WTC11 (cell line): ENCODE measurements around the gene ANO10. TPM values are rescaled to one million over a fixed set of nuclear protein-coding genes. Genes with fewer than 3 reads are reported as not detected.
"Not testable (repeated sequence)": the region's sequence is repeated elsewhere in the genome, so short reads cannot be mapped to it uniquely, and the experiment has no call there.

Source experiments
- ATAC-seq: fragments of 200-7000 bp; cut with Tn5 transposase; 2 replicates; pipeline ENCODE4 v1.10.0; 2021; ENCODE audit warnings: mild to moderate bottlenecking, moderate library complexity
- CTCF ChIA-PET: fragments of 300-600 bp; sonication (Branson Sonifier 250); formaldehyde crosslinking; loops from one replicate; lab custom pipeline; 2021; ENCODE audit warnings: antibody characterized with exemption; lab: Charles Lee
- POLR2A ChIA-PET: fragments of 350-600 bp; sonication (Branson Sonifier 250); formaldehyde crosslinking; loops from one replicate; lab custom pipeline; 2021; ENCODE audit warnings: antibody characterized with exemption; lab: Charles Lee
- DNase-seq: peaks from one replicate; pipeline ENCODE4 v3.0.0; 2021; ENCODE audit warnings: low spot score
- H3K27ac Mint-ChIP-seq: 2 replicates; pipeline ENCODE4 v1.8.0; 2021; ENCODE audit warnings: mixed read lengths
- H3K27me3 Mint-ChIP-seq: 2 replicates; pipeline ENCODE4 v1.8.0; 2021; ENCODE audit warnings: low read depth, mild to moderate bottlenecking, moderate library complexity, mixed read lengths
- H3K36me3 Mint-ChIP-seq: 2 replicates; pipeline ENCODE4 v1.8.0; 2021; ENCODE audit warnings: mixed read lengths
- H3K4me1 Mint-ChIP-seq: 2 replicates; pipeline ENCODE4 v1.8.0; 2022; ENCODE audit warnings: mixed read lengths
- H3K4me3 Mint-ChIP-seq: 2 replicates; pipeline ENCODE4 v1.8.0; 2021; ENCODE audit warnings: mild to moderate bottlenecking, moderate library complexity, mixed read lengths
- H3K9me3 Mint-ChIP-seq: 2 replicates; pipeline ENCODE4 v1.8.0; 2021; ENCODE audit warnings: mixed read lengths
- AR ChIP-seq: fragments of 250-450 bp; sonication (Bioruptor Pico); IDR thresholded peaks from 2 replicates; pipeline ENCODE4 v1.9.0; 2021; ENCODE audit warnings: mild to moderate bottlenecking
- ELF4 ChIP-seq: sonication (generic); formaldehyde crosslinking; IDR thresholded peaks from 2 replicates; pipeline ENCODE4 v1.8.1; 2022; ENCODE audit warnings: low read depth, mild to moderate bottlenecking, moderate library complexity, missing genetic modification reagents
- FOXP1 ChIP-seq: sonication (generic); formaldehyde crosslinking; IDR thresholded peaks from 2 replicates; pipeline ENCODE4 v1.8.0; 2022; ENCODE audit warnings: missing genetic modification reagents, mild to moderate bottlenecking, moderate library complexity, borderline replicate concordance
- MYBL2 ChIP-seq: sonication (generic); formaldehyde crosslinking; IDR thresholded peaks from 2 replicates; pipeline ENCODE4 v1.8.1; 2023; ENCODE audit warnings: mild to moderate bottlenecking, moderate library complexity, missing genetic modification reagents
- NR3C1 ChIP-seq: sonication (generic); formaldehyde crosslinking; conservative IDR thresholded peaks from 2 replicates; pipeline ENCODE4 v1.8.1; 2023; ENCODE audit warnings: low read depth, mild to moderate bottlenecking, missing genetic modification reagents
- SP1 ChIP-seq: sonication (generic); formaldehyde crosslinking; conservative IDR thresholded peaks from 2 replicates; pipeline ENCODE4 v1.8.1; 2022; ENCODE audit warnings: missing genetic modification reagents
- STAT6 ChIP-seq: sonication (generic); formaldehyde crosslinking; conservative IDR thresholded peaks from 2 replicates; pipeline ENCODE4 v1.8.1; 2023; ENCODE audit warnings: mild to moderate bottlenecking, low read depth, missing genetic modification reagents, moderate library complexity
- TEAD4 ChIP-seq: sonication (generic); formaldehyde crosslinking; IDR thresholded peaks from 2 replicates; pipeline ENCODE4 v1.8.0; 2022; ENCODE audit warnings: mild to moderate bottlenecking, missing genetic modification reagents
- ZNF317 ChIP-seq: sonication (generic); formaldehyde crosslinking; IDR thresholded peaks from 2 replicates; pipeline ENCODE4 v1.8.1; 2023; ENCODE audit warnings: low read depth, mild to moderate bottlenecking, moderate library complexity, missing genetic modification reagents, borderline replicate concordance
- ZNF396 ChIP-seq: fragments of 250-450 bp; sonication (Bioruptor Pico); IDR thresholded peaks from 2 replicates; pipeline ENCODE4 v1.8.0; 2021; ENCODE audit warnings: mild to moderate bottlenecking, moderate library complexity, borderline replicate concordance
- ZNF671 ChIP-seq: fragments of 250-450 bp; sonication (Bioruptor Pico); IDR thresholded peaks from 2 replicates; pipeline ENCODE4 v1.8.0; 2021; ENCODE audit warnings: mild to moderate bottlenecking
- total RNA-seq: library from RNA; stranded (reverse); gene quantifications from 3 replicates; pipeline ENCODE4 v1.2.3, GENCODE V29; 2021
- TF ChIP-seq, protein P1 (sequence below): sonication (generic); formaldehyde crosslinking; IDR thresholded peaks from 2 replicates; pipeline ENCODE4 v1.8.1; 2023; ENCODE audit warnings: mild to moderate bottlenecking, moderate library complexity, missing genetic modification reagents
- TF ChIP-seq, protein P2 (sequence below): sonication (generic); formaldehyde crosslinking; IDR thresholded peaks from 2 replicates; pipeline ENCODE4 v1.8.1; 2022; ENCODE audit warnings: missing genetic modification reagents, borderline replicate concordance
- TF ChIP-seq, protein P3 (sequence below): fragments of 250-450 bp; sonication (Bioruptor Pico); IDR thresholded peaks from 2 replicates; pipeline ENCODE4 v1.9.0; 2021; ENCODE audit warnings: mild to moderate bottlenecking
- TF ChIP-seq, protein P4 (sequence below): sonication (generic); formaldehyde crosslinking; IDR thresholded peaks from 2 replicates; pipeline ENCODE4 v1.8.1; 2022; ENCODE audit warnings: mild to moderate bottlenecking, missing genetic modification reagents, moderate library complexity, borderline replicate concordance

Gene ANO10
- total RNA-seq, 1 experiment from 2014 or later: 35.1 TPM

- Mint-ChIP-seq H3K4me1 (peaks cover 12% of the 10 kb centered on the region), H3K9me3 (no peaks in the 10 kb centered on the region)
- no peak for ATAC-seq
- no peak for DNase-seq
- POLR2A ChIA-PET: interaction anchor here (0.5 kb wide), 1 partner anchor 734 kb away, joined by 10 read pairs; no protein-coding TSS in a partner anchor
- TF ChIP-seq NR3C1 (CRISPR knock-in tag) (no peak), MYBL2 (CRISPR knock-in tag) (no peak), TEAD4 (CRISPR knock-in tag) (no peak), ZNF317 (CRISPR knock-in tag) (no peak), SP1 (CRISPR knock-in tag) (no peak), AR (CRISPR knock-in tag) (no peak)
- TF ChIP-seq, protein P1, sequence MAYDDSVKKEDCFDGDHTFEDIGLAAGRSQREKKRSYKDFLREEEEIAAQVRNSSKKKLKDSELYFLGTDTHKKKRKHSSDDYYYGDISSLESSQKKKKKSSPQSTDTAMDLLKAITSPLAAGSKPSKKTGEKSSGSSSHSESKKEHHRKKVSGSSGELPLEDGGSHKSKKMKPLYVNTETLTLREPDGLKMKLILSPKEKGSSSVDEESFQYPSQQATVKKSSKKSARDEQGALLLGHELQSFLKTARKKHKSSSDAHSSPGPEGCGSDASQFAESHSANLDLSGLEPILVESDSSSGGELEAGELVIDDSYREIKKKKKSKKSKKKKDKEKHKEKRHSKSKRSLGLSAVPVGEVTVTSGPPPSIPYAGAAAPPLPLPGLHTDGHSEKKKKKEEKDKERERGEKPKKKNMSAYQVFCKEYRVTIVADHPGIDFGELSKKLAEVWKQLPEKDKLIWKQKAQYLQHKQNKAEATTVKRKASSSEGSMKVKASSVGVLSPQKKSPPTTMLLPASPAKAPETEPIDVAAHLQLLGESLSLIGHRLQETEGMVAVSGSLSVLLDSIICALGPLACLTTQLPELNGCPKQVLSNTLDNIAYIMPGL (CRISPR knock-in tag): no peak
- TF ChIP-seq, protein P2, sequence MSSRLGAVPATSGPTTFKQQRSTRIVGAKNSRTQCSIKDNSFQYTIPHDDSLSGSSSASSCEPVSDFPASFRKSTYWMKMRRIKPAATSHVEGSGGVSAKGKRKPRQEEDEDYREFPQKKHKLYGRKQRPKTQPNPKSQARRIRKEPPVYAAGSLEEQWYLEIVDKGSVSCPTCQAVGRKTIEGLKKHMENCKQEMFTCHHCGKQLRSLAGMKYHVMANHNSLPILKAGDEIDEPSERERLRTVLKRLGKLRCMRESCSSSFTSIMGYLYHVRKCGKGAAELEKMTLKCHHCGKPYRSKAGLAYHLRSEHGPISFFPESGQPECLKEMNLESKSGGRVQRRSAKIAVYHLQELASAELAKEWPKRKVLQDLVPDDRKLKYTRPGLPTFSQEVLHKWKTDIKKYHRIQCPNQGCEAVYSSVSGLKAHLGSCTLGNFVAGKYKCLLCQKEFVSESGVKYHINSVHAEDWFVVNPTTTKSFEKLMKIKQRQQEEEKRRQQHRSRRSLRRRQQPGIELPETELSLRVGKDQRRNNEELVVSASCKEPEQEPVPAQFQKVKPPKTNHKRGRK (CRISPR knock-in tag): no peak
- TF ChIP-seq, protein P3, sequence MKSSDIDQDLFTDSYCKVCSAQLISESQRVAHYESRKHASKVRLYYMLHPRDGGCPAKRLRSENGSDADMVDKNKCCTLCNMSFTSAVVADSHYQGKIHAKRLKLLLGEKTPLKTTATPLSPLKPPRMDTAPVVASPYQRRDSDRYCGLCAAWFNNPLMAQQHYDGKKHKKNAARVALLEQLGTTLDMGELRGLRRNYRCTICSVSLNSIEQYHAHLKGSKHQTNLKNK: no peak
- TF ChIP-seq, all 79 proteins: peak for 0
- Mint-ChIP-seq H3K36me3 (no peaks in the 10 kb centered on the region), H3K4me3 (no peak overlapping the region), H3K27me3 (no peaks in the 10 kb centered on the region), H3K27ac (no peak overlapping the region)
- CTCF ChIA-PET: no interaction called here
These were observed 49.1 kb upstream of the ANO10 start for GRCh38 chr3:43670635-43671522.

DNA sequence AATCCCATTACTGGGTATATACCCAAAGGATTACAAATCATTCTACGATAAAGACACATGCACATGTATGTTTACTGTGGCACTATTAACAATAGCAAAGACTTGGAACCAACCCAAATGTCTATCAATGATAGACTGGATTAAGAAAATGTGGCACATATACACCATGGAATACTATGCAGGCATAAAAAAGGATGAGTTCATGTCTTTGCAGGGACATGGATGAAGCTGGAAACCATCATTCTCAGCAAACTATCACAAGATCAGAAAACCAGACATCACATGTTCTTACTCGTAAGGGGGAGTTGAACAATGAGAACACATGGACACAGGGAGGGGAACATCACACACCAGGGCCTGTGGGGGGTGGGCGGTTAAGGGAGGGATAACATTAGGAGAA lies 43.2 kb upstream of the ANO10 start:
- POLR2A ChIA-PET, H3K27ac Mint-ChIP-seq, H3K36me3 Mint-ChIP-seq, CTCF ChIA-PET, H3K27me3 Mint-ChIP-seq, H3K4me3 Mint-ChIP-seq, ATAC-seq, DNase-seq: not testable (repeated sequence)
- H3K9me3 Mint-ChIP-seq: peaks cover 25% of the 10 kb centered on the region
- peaks cover 12% of the 10 kb centered on the region for H3K4me1 Mint-ChIP-seq

DNA sequence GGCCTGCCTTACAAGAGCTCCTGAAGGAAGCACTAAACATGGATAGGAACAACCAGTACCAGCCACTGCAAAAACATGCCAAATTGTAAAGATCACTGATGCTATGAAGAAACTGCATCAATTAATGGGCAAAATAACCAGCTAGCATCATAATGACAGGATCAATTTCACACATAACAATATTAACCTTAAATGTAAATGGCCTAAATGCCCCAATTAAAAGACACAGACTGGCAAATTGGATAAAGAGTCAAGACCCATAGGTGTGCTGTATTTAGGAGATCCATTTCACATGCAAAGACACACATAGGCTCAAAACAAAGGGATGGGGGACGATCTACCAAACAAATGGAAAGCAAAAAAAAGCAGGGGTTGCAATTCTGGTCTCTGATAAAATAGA lies 39.6 kb upstream of the ANO10 start:
- CTCF ChIA-PET, ATAC-seq, H3K4me3 Mint-ChIP-seq, H3K27me3 Mint-ChIP-seq, H3K4me1 Mint-ChIP-seq, POLR2A ChIA-PET, H3K27ac Mint-ChIP-seq, H3K36me3 Mint-ChIP-seq, DNase-seq: not testable (repeated sequence)
- H3K9me3 Mint-ChIP-seq: peaks cover 33% of the 10 kb centered on the region

DNA sequence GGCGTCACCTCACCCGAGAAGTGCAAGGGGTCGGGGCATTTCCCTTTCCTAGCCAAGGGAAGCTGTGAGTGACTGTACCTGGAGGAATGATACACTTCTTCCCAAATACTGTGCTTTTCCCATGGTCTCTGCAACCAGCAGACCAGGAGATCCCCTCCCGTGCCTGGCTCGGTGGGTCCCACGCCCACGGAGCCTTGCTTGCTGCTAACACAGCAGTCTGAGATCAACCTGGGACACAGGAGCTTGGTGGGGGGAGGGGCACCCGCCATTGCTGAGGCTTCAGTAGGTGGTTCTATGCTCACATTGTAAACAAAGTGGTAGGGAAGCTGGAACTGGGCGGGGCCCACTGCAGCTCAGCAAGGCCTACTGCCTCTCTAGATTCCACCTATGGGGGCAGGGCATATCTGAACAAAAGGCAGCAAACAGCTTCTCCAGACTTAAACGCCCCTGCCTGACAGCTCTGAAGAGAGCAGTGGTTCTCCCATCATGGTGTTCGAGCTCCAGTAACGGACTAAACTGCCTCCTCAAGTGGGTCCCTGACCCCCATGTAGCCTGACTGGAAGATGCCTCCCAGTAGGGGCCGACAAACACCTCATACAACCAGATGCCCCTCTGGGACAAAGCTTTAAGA lies 37.6 kb upstream of the ANO10 start:
- peaks cover 6% of the 10 kb centered on the region; the same call in 1 of the 2 replicates for H3K36me3 Mint-ChIP-seq
- ChIA-PET POLR2A (no interaction called here), CTCF (interaction anchor here (0.8 kb wide), 1 partner anchor 84 kb away, joined by 3 read pairs; no protein-coding TSS in a partner anchor)
- TF ChIP-seq FOXP1 (CRISPR knock-in tag): no peak
- TF ChIP-seq ZNF671 (CRISPR knock-in tag): no peak
- TF ChIP-seq ZNF396 (CRISPR knock-in tag): no peak
- no peak for TF ChIP-seq ELF4 (CRISPR knock-in tag)
- TF ChIP-seq STAT6 (CRISPR knock-in tag): no peak
- TF ChIP-seq ZNF317 (CRISPR knock-in tag): no peak
- TF ChIP-seq, protein P4, sequence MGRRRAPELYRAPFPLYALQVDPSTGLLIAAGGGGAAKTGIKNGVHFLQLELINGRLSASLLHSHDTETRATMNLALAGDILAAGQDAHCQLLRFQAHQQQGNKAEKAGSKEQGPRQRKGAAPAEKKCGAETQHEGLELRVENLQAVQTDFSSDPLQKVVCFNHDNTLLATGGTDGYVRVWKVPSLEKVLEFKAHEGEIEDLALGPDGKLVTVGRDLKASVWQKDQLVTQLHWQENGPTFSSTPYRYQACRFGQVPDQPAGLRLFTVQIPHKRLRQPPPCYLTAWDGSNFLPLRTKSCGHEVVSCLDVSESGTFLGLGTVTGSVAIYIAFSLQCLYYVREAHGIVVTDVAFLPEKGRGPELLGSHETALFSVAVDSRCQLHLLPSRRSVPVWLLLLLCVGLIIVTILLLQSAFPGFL (CRISPR knock-in tag): no peak

More for the DNA sequence above, 37.6 kb upstream of the ANO10 start:
- H3K9me3 Mint-ChIP-seq: peaks cover 27% of the 10 kb centered on the region
- DNase-seq (no peak), ATAC-seq (no peak)
- no peak overlapping the region for H3K27ac Mint-ChIP-seq
- peaks cover 3% of the 10 kb centered on the region; the same call in 1 of the 2 replicates for H3K27me3 Mint-ChIP-seq
- H3K4me1 Mint-ChIP-seq: no peaks in the 10 kb centered on the region
- H3K4me3 Mint-ChIP-seq: no peak overlapping the region
